IMR-90 (cell line): ENCODE results near the gene RAPGEF2. TPM values are rescaled to one million over a fixed set of nuclear protein-coding genes. Genes with fewer than 3 reads are reported as not detected.

Source experiments
- MAFK ChIP-seq: IDR thresholded peaks from 2 replicates; pipeline ENCODE4 v1.6.1; 2012; ENCODE audit warnings: low read depth, low read length, improper control_type of control experiment
- SMC3 ChIP-seq: fragments of 150-350 bp; IDR thresholded peaks from 2 replicates; pipeline ENCODE4 v1.6.1; 2016; ENCODE audit warnings: low read depth, mild to moderate bottlenecking, antibody characterized with exemption, low read length, moderate library complexity
- microRNA-seq, 2 experiments: library from miRNA; stranded (forward) in 1 of 2; unstranded in 1 of 2; fragments of 10-50 nt in 1 of 2; fragments of <30 nt in 1 of 2; gene quantifications in 1 of 2; microRNA quantifications in 1 of 2; one replicate each; pipeline versions ENCODE3 to v1.1.0; 2013 to 2020; ENCODE audit not compliant: insufficient read depth in 1 of 2, insufficient read length in 1 of 2, unreplicated experiment in 1 of 2
- polyA plus RNA-seq, 3 experiments: library from polyadenylated mRNA; depleted of rRNA; stranded (reverse); fragments of >200 nt; gene quantifications; 2 replicates each; pipeline ENCODE4 v1.2.3, GENCODE V29; 2012; ENCODE audit warnings: low replicate concordance in 1 of 3
- small RNA-seq, 5 experiments: library from RNA; depleted of rRNA; stranded (forward); fragments of <200 nt; gene quantifications; one replicate each; pipeline ENCODE3, GENCODE V24; 2012
- total RNA-seq: library from RNA; depleted of rRNA; stranded (reverse); fragments of >200 nt; gene quantifications from 2 replicates; pipeline ENCODE4 v1.2.3, GENCODE V29; 2012

The RAPGEF2 gene
- total and polyA plus RNA-seq, 2 of the 4 experiments (the other 2 are of a cell fraction) = 27.6 to 109 TPM

GRCh38 chr4:159401791-159402380 lies 299.0 kb downstream of the RAPGEF2 start (continued):
- TF ChIP-seq SMC3 (no peak), MAFK (peak; percentile 63)

Small RNA genes lying within 50 kb of the gene (microRNA-seq; reads per million reads assigned to microRNA genes)
- not detected for gene AC074344.1 (ENCODE audit: insufficient read depth, insufficient read length)
- gene MIR3688-1 (ENCODE audit: insufficient read depth in 1 of 2, insufficient read length in 1 of 2, unreplicated experiment in 1 of 2) = 0 reads per million in 2 experiments
- gene MIR3688-2 (ENCODE audit: unreplicated experiment) = not detected
- not detected for gene RF00019 (ENCODE audit: insufficient read depth, insufficient read length)

Small RNA genes lying within 50 kb of the gene (small RNA-seq; reads per million reads assigned to genes)
- 0 reads per million in 5 experiments for gene AC074344.1
- 0 to 1.8 (median 0) reads per million in 5 experiments for gene MIR3688-1
- 0 reads per million in 5 experiments for gene RF00019
